Hepatic stellate cell (primary cell): ENCODE results near the gene MINK1.
A peak's percentile ranks its signal among the peaks of the same experiment; 100 is the strongest.
"Not testable (repeated sequence)": the region's sequence is repeated elsewhere in the genome, so short reads cannot be mapped to it uniquely, and the experiment has no call there.

ENCODE experiments used
- DNase-seq: peaks from one replicate; pipeline ENCODE4 v3.0.0; 2011; ENCODE audit warnings: low spot score

The MINK1 gene

DNA sequence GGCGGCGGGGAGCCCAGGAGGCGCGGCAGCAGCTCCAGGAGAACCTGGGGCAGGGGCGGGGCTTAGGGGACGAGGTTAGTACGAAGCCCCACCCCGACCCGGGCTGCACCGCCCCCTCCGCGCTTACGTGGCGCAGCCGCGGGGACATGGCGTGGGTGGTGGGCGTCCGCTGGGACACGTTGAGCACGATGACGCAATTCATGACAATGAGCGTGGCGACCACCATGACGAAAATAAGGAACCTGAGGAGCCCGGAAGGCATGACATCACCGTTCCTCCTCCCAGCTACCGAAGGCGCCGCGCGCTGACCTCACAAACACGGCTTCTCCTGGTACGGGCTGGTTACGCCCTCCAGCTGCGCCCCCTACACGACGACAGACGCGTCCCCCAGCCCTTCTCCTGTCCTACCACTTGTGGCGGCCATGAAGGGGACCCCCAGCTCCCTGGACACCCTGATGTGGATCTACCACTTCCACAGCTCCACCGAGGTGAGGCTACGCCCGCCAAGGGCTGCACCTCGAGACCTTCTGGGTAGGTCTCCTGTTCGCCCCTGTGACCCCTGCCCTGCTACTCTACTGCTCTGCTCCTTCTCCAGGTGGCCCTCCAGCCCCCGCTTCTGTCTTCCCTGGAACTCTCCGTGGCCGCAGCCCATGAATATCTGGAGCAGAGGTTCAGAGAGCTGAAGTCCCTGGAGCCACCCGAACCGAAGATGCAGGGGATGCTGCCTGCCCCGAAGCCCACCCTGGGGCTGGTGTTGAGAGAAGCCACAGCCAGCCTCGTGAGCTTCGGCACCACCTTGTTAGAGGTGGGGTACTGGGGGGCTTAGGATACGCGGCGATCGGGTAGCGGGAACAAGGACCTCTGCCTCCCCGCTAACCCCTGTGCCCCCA is 66.4 kb downstream of the MINK1 start, which contains the start of gene C17orf107:
Gene C17orf107, plus strand, starts transcription at position 196 of the 890 bp plus-strand sequence. Its CDS starts 227 bp downstream, at position 423.
- peak; percentile 71 for DNase-seq

- DNase-seq: no peak
Observed at GRCh38 chr17:4900231-4901107, 67.3 kb downstream of the MINK1 start.

DNA sequence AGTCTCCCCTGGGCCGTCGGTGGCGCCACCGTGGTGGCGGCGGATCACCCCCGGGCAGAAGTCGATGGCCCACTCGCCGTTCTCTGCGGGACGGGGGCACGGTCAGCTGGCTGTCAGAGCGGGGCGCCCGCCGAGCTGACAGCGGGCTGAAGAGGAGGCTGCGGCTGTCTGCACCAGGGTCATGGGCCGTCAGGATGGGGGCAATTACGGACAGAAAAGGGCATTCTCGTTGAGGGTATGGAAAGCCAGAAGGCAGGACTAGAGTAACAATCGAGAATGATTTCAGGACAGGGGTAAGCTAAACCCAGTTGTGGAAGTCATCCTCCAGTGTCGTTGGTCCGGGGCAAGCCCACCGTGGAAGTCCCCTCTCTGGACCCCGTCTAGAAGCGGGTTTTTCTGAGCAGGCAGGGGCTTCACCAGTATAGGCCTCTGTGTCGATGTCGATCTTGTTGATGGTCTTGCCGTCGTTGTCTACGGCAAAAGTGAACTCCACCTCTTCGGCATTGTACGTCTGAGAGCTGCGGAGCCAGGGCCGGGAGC is 68.0 kb downstream of the MINK1 start:
- no peak for DNase-seq

DNA sequence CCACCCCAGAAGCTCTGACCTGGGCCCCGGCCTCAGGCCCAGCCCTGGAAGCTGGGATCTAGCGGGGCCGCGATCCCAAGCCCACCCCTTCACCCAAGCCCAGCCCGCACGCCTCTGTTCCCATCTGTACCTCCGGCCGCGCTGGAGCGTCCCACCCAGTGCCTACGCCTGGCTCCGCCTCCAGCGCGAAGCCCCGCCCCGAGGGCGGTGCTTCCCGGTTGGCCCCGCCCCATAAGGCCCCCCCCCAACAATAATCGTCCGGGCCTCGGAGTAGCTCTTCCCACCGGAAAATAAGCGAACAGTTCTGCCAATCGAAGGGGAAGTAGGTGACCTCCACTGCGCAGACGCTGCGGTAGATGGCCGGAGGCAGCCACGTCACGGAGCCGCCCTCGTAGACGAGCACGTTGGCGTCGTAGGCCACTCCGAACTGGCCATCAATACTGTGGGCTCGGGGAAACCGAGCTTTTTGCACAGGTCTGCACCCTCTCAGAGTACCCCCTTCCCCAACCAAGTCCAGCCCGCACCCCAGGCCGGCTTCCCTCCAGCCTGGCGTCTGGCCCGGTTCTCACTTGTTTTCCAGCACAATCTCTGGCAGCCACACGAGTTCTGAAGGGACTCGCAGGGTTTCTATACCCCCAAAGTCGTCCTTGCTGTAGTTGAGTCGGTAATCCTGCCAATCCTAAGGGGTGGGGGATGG is 68.7 kb downstream of the MINK1 start:
- DNase-seq: no peak

- no peak for DNase-seq
Observed at GRCh38 chr17:4902540-4902939, 69.4 kb downstream of the MINK1 start.

- no peak for DNase-seq
Observed at GRCh38 chr17:4903051-4903818, 70.1 kb downstream of the MINK1 start, which contains the start of gene CHRNE. TSS of gene CHRNE (minus strand) at chr17:4903098. CDS start at chr17:4903063, 35 bp downstream.

GRCh38 chr17:4906642-4907041 is 73.5 kb downstream of the MINK1 start:
- not testable (repeated sequence) for DNase-seq

DNA sequence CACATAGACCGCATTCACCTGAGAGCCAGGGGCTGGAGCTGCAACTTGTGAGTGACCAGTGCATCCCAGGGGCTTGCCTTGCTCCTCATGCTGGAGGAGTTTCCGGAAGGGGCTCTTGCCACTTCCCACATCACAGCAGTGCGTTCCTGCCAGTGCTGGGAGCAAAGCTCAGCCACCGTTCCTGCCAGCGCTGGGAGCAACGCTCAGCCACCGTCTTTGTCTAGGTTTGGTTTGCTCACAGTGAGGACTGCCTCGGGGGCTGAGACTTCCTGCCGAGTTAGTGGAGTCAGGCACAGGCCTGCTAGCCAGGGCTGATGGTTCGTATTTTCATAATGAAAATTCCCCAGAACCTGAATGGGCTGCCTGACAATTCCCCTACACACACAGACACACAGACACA is 75.2 kb downstream of the MINK1 start:
- DNase-seq: no peak

DNA sequence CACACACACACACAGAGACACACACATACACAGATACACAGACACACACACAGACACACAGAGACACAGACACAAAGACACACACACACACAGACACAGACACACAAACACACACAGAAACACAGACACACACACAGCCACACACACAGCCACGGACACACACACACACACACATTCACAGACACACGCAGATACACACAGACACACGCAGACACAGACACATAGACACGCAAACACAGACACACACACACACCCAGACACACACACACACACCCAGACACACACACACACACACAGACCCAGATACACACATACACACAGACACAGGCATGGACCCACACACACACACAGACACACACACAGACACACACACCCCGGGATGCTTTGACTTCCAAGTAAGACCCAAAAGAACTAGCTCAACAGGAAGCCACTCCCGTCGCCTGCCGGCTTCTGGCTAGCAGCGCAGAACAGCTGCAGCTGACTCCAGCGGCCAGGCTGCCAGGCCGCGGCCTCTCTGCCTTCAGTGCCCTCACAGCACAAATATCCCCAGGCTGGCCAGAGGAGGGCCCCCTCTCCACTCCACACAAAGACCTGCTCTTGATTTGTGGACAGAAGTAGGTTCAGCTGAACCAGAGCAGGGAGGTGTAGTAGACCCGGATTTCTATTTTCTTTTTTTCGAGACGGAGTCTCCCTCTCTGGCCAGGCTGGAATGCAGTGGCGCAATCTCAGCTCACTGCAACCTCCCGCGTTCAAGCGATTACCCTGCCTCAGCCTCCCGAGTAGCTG is 75.8 kb downstream of the MINK1 start:
- peak; percentile 87 for DNase-seq

DNA sequence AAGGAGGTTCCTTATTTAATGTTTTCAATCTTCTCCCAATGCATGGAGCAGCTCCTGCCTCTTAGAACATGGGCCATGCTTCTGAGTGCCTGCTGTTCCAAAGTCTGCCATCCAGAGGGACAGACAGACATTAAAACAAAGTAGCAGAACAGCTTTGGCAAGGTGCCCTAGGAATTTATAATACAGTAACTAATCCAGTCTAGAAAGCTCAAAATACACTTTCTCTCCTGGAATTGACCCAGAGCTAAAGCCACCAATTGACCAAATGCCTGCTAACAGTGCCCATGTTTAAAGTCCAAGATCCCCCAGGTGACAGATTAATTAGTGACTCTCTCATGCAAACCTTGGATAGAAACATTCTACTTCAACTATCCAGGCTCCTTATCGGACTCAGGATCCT is 80.9 kb downstream of the MINK1 start:
- no peak for DNase-seq

DNA sequence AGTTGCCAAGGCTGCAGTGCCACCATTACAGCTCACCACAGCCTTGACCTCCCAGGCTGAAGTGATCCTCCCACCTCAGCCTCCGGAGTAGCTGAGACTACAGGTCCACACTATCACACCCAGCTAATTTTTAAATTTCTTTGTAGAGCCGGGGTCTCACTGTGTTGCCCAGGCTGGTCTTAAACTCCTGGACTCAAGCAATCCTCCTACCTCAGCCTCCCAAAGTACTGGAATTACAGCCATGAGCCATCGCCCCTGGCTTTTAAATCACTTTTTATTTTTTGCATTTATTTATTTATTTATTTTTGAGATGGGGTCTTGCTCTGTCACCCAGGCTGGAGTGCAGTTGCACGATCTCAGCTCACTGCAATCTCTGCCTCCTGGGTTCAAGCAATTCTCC is 81.4 kb downstream of the MINK1 start:
- not testable (repeated sequence) for DNase-seq

GRCh38 chr17:4919511-4920047 is 86.4 kb downstream of the MINK1 start:
- DNase-seq: no peak

DNA sequence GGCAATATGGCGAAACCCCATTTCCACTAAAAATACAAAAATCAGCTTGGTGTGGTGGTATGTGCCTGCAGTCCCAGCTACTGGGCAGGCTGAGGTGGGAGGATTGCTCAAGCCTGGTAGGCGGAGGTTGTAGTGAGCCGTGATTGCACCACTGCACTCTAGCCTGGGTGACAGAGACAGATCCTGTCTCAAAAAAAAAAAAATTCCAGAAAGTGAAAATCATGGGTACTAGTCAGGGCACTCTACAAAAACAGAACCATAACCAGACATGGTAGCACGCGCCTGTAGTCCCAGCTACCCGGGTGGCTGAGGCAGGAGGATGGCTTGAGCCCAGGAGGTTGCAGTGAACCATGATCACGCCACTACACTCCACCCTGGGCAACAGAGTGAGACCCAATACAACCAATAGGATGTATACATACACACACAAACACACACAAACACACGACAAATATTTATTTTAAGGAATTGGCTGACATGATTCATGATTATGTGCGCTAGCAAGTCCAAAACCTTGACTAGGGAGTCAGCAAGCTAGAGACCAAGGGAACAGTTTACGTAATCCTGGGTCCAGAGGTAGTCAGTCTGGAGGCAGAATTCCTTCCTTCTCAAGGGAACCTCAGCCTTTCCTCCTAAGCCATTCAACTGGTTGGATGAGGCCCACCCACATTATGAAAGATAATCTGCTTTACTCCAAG is 87.4 kb downstream of the MINK1 start:
- no peak for DNase-seq

- DNase-seq: no peak
Observed at GRCh38 chr17:4921320-4921719, 88.2 kb downstream of the MINK1 start.

GRCh38 chr17:4926577-4927335 is 93.6 kb downstream of the MINK1 start:
- DNase-seq: not testable (repeated sequence)

GRCh38 chr17:4928881-4929280 is 95.7 kb downstream of the MINK1 start:
- DNase-seq: no peak

GRCh38 chr17:4931963-4932362 is 98.8 kb downstream of the MINK1 start, which contains the start of gene GP1BA:
TSS of gene GP1BA (plus strand) at chr17:4932277. CDS start at chr17:4932605, 328 bp downstream.
- DNase-seq: no peak

DNA sequence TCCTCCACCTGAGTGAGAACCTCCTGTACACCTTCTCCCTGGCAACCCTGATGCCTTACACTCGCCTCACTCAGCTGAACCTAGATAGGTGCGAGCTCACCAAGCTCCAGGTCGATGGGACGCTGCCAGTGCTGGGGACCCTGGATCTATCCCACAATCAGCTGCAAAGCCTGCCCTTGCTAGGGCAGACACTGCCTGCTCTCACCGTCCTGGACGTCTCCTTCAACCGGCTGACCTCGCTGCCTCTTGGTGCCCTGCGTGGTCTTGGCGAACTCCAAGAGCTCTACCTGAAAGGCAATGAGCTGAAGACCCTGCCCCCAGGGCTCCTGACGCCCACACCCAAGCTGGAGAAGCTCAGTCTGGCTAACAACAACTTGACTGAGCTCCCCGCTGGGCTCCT is 99.6 kb downstream of the MINK1 start:
- no peak for DNase-seq
